ENCODE results near the gene RRAS. TPM values are rescaled to one million over a fixed set of nuclear protein-coding genes. Genes with fewer than 3 reads are reported as not detected.

The RRAS gene
- total RNA-seq, 2 experiments from 2014 or later = 12.2 to 14.4 TPM

- no peak for DNase-seq
- Mint-ChIP-seq H3K27me3 (no peaks in the 10 kb centered on the region), H3K36me3 (peaks cover 36% of the 10 kb centered on the region), H3K27ac (no peak overlapping the region), H3K4me1 (ENCODE audit: low read depth) (peaks cover 14% of the 10 kb centered on the region), H3K9me3 (no peaks in the 10 kb centered on the region), H3K4me3 (no peak overlapping the region)
- POLR2A ChIA-PET = interaction anchor here (2.1 kb wide), 1 partner anchor 28 kb away, joined by 4 read pairs; no protein-coding TSS in a partner anchor
- CTCF ChIA-PET = no interaction called here
- intact Hi-C loops (cut with micrococcal nuclease) = no loop called here
Observed at GRCh38 chr19:49615861-49616260, 24.1 kb downstream of the RRAS start.

DNA sequence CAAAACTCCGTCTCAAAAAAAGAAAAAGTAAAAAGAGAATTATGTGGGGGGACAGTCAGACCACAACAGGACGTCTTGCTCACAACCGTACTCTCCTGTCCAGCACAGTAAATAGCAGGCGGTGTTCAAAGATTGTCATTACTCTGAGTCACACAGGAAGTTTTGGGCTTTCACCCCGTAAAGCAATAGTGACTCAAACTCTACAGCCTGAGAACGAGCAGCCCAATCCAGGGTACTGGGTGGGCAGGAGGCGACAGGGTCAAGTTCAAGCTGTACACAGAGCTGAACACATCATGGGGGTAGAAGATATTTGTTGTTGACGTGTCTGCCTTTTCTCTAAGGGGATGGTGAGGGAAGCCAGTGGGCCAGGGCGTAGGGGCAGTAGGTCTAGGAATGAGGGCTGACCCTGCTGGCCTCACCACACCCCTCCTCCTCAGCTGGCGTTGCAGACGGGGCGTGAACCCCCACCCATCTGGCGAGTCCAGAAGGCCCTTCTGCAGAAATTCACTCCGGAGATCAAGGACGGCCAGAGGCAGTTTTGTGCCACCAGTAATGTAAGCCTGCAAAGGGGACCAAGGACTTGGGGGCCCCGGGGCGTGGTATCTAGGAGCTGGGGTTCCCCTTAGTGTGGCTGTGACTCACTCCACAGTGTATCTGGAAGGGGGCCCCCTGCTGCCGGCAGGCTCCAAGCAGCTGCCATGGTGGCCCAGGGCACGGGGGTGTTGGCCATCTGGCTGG lies 25.7 kb downstream of the RRAS start:
- peak overlapping the region; percentile 83 for H3K27ac Mint-ChIP-seq
- H3K4me1 Mint-ChIP-seq (ENCODE audit: low read depth) = peaks cover 14% of the 10 kb centered on the region
- peak; percentile 55 for DNase-seq
- intact Hi-C loops (cut with micrococcal nuclease) = no loop called here
- ChIA-PET POLR2A (no interaction called here), CTCF (interaction anchor here (0.8 kb wide), 1 partner anchor 26 kb away, joined by 4 read pairs; the partner anchor contains the start of gene RRAS)
- H3K4me3 Mint-ChIP-seq = no peak overlapping the region
- H3K36me3 Mint-ChIP-seq = peaks cover 35% of the 10 kb centered on the region
- no peaks in the 10 kb centered on the region for H3K27me3 Mint-ChIP-seq
- no peaks in the 10 kb centered on the region for H3K9me3 Mint-ChIP-seq

GRCh38 chr19:49613374-49613773 lies 26.6 kb downstream of the RRAS start:
- POLR2A ChIA-PET = no interaction called here
- H3K4me1 Mint-ChIP-seq (ENCODE audit: low read depth) = peaks cover 14% of the 10 kb centered on the region
- H3K36me3 Mint-ChIP-seq = peaks cover 35% of the 10 kb centered on the region
- no peak overlapping the region for H3K4me3 Mint-ChIP-seq
- intact Hi-C loops (cut with micrococcal nuclease) = no loop called here
- H3K27me3 Mint-ChIP-seq = no peaks in the 10 kb centered on the region
- DNase-seq = no peak
- H3K9me3 Mint-ChIP-seq = no peaks in the 10 kb centered on the region
- H3K27ac Mint-ChIP-seq = peak overlapping the region; percentile 83
- CTCF ChIA-PET = no interaction called here

DNA sequence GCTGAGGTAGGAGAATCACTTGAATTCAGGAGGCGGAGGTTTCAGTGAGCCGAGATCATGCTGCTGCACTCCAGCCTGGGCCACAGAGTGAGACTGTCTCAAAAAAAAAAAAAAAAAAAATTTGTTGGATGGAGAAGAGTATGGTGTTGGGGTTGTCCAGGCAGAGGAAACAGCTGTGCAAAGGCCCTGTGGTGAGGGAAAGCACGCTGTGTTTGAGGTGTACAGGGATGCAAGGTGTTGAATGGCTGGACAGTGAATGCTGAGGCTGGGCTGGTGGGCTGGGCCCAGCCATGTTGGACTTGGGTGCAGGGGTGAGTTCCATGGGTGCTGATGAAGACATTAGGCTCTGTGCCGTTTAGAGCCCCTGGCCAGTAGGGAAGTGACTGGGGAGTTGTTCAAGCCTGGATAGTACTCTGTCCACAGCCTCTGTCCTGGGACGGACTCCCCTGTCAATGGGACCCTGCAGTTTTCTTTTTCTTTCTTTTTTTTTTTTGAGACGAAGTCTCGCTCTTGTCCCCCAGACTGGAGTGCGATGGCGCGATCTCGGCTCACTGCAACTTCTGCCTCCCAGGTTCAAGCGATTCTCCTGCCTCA lies 30.3 kb downstream of the RRAS start:
- intact Hi-C loops (cut with micrococcal nuclease) = no loop called here
- POLR2A ChIA-PET = interaction anchor here (0.5 kb wide), 1 partner anchor 76 kb away, joined by 3 read pairs; no protein-coding TSS in a partner anchor
- Mint-ChIP-seq H3K4me1 (ENCODE audit: low read depth) (peaks cover 15% of the 10 kb centered on the region), H3K36me3 (peaks cover 7% of the 10 kb centered on the region), H3K27me3 (no peaks in the 10 kb centered on the region), H3K4me3 (no peak overlapping the region), H3K9me3 (no peaks in the 10 kb centered on the region), H3K27ac (no peak overlapping the region)
- DNase-seq = no peak
- CTCF ChIA-PET = interaction anchor here (0.6 kb wide), 1 partner anchor 63 kb away, joined by 5 read pairs; no protein-coding TSS in a partner anchor

DNA sequence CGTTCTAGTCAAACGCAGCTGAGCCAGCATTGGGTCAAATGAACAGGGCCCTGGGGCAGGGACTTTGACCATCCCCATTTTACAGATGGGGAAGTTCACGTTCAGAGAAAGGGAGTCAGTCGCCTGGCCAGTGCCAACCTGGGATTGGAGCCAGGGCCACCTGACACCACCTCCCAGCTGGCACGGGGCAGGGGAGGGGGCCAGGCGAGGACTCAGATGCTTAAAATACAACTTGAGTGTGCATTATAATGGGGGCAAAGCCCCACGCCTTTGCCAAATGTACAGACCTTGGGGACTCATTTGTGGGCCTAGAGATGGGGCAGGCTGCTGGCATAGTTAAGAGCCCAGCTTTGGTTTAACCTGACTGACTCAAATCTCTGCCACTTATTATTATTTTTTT lies 34.3 kb downstream of the RRAS start:
- DNase-seq = no peak
- intact Hi-C loops (cut with micrococcal nuclease) = no loop called here
- Mint-ChIP-seq H3K27ac (no peak overlapping the region), H3K36me3 (peaks cover 19% of the 10 kb centered on the region), H3K9me3 (no peaks in the 10 kb centered on the region), H3K4me3 (no peak overlapping the region), H3K4me1 (ENCODE audit: low read depth) (peaks cover 4% of the 10 kb centered on the region), H3K27me3 (no peaks in the 10 kb centered on the region)
- POLR2A ChIA-PET = no interaction called here
- CTCF ChIA-PET = interaction anchor here (0.5 kb wide), 1 partner anchor 54 kb away, joined by 3 read pairs; no protein-coding TSS in a partner anchor

DNA sequence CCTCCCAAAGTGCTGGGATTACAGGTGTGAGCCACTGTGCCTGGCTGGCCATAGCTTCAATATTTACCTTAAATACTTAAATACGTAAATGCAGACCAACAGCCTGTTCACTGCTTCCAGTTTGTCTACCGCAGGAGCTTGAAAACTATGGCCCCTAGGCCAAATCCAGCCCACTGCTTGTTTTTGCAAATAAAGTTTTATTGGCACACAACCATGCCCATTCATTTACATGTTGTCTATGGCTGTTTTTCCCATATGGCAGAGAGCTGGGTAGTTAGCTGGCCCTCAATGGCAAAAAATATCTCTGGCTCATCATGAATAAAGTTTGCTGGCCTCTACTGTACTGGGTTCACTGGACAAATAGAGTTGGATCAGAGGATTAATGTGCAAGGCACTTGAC lies 37.1 kb downstream of the RRAS start:
- ChIA-PET CTCF (no interaction called here), POLR2A (no interaction called here)
- Mint-ChIP-seq H3K4me3 (no peak overlapping the region), H3K27me3 (no peaks in the 10 kb centered on the region), H3K4me1 (ENCODE audit: low read depth) (peaks cover 4% of the 10 kb centered on the region), H3K27ac (no peak overlapping the region), H3K36me3 (peaks cover 33% of the 10 kb centered on the region), H3K9me3 (no peaks in the 10 kb centered on the region)
- intact Hi-C loops (cut with micrococcal nuclease) = no loop called here
- DNase-seq = no peak

- Mint-ChIP-seq H3K27me3 (no peaks in the 10 kb centered on the region), H3K4me3 (no peak overlapping the region), H3K4me1 (ENCODE audit: low read depth) (peaks cover 4% of the 10 kb centered on the region), H3K27ac (no peak overlapping the region), H3K9me3 (no peaks in the 10 kb centered on the region), H3K36me3 (peaks cover 33% of the 10 kb centered on the region)
- ChIA-PET CTCF (interaction anchor here (0.6 kb wide), 1 partner anchor 98 kb away, joined by 3 read pairs; no protein-coding TSS in a partner anchor), POLR2A (no interaction called here)
- intact Hi-C loops (cut with micrococcal nuclease) = no loop called here
- no peak for DNase-seq
Observed at GRCh38 chr19:49601482-49602038, 38.4 kb downstream of the RRAS start.

DNA sequence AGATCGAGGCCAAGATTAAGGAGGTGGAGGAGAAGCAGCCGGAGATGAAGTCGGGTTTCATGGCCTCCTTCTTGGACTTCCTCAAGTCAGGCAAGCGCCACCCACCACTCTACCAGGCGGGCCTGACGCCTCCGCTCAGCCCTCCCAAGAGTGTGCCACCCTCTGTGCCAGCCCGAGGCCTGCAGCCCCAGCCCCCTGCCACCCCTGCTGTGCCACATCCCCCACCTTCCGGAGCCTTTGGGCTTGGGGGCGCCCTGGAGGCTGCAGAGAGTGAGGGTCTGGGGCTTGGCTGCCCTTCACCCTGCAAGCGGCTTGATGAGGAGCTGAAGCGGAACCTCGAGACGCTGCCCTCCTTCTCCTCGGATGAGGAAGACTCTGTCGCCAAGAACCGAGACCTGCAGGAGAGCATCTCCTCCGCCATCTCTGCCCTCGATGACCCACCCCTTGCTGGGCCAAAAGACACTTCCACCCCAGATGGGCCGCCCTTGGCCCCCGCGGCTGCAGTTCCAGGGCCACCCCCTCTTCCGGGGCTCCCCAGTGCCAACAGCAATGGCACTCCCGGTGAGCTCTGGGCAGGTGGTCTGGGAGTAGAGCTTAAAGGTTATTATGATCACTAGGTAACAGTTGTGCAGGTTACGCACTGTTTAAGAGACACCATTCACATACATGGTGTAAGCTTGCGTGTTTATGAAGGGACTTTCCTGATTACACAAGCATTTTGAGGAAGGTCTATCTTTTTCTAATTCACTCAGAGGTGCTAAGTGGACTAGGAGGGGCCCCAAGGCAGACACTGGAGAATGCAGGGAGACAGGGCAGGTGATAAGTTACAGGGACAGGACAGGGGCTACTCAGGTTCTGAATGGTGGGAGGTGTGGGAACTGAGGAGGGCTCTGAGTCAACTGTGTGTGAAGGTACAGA lies 40.3 kb downstream of the RRAS start:
- ChIA-PET POLR2A (interaction anchor here (0.6 kb wide), 1 partner anchor 41 kb away, joined by 3 read pairs; the partner anchor contains the start of gene RRAS), CTCF (interaction anchor here (1.1 kb wide), 1 partner anchor 11 kb away, joined by 3 read pairs; no protein-coding TSS in a partner anchor)
- peaks cover 36% of the 10 kb centered on the region for H3K36me3 Mint-ChIP-seq
- intact Hi-C loops (cut with micrococcal nuclease) = no loop called here
- no peaks in the 10 kb centered on the region for H3K9me3 Mint-ChIP-seq
- no peaks in the 10 kb centered on the region for H3K27me3 Mint-ChIP-seq
- H3K4me1 Mint-ChIP-seq (ENCODE audit: low read depth) = peaks cover 3% of the 10 kb centered on the region
- no peak for DNase-seq
- H3K4me3 Mint-ChIP-seq = no peak overlapping the region
- peak overlapping the region; percentile 19 for H3K27ac Mint-ChIP-seq

DNA sequence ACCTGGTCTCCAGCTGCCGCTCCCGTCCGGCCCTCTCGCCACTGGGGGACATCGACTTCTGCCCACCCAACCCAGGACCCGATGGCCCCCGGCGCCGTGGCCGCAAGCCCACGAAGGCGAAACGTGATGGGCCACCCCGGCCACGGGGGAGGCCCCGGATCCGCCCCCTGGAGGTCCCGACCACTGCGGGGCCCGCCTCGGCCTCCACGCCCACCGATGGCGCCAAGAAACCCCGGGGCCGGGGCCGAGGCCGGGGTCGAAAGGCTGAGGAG lies 42.3 kb downstream of the RRAS start:
- no peak for DNase-seq
- ChIA-PET CTCF (no interaction called here), POLR2A (no interaction called here)
- no peak overlapping the region for H3K27ac Mint-ChIP-seq
- peaks cover 16% of the 10 kb centered on the region for H3K4me1 Mint-ChIP-seq (ENCODE audit: low read depth)
- H3K9me3 Mint-ChIP-seq = no peaks in the 10 kb centered on the region
- H3K36me3 Mint-ChIP-seq = peaks cover 40% of the 10 kb centered on the region
- H3K27me3 Mint-ChIP-seq = no peaks in the 10 kb centered on the region
- intact Hi-C loops (cut with micrococcal nuclease) = no loop called here
- no peak overlapping the region for H3K4me3 Mint-ChIP-seq

DNA sequence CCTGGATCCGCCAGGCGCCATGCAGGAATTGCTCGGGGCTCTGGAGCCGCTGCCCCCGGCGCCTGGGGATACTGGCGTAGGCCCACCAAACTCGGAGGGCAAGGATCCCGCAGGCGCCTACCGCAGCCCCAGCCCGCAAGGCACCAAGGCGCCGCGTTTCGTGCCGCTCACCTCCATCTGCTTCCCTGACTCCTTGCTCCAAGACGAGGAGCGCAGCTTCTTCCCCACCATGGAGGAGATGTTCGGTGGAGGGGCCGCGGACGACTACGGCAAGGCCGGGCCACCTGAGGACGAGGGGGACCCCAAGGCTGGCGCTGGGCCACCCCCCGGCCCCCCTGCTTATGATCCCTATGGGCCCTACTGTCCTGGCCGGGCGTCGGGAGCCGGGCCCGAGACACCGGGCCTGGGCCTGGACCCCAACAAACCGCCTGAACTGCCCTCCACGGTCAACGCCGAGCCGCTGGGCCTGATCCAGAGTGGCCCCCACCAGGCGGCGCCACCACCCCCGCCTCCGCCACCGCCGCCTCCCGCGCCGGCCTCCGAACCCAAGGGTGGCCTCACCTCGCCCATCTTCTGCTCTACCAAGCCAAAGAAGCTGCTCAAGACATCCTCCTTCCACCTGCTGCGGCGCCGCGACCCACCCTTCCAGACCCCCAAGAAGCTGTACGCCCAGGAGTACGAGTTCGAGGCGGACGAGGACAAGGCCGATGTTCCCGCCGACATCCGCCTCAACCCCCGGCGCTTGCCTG lies 42.8 kb downstream of the RRAS start:
- CTCF ChIA-PET = no interaction called here
- H3K36me3 Mint-ChIP-seq = peaks cover 39% of the 10 kb centered on the region

GRCh38 chr19:49596407-49596806 lies 43.5 kb downstream of the RRAS start:
- CTCF ChIA-PET = no interaction called here

More for the DNA sequence above, 42.8 kb downstream of the RRAS start:
- H3K4me3 Mint-ChIP-seq = no peak overlapping the region
- POLR2A ChIA-PET = no interaction called here
- peaks cover 19% of the 10 kb centered on the region for H3K4me1 Mint-ChIP-seq (ENCODE audit: low read depth)
- H3K27ac Mint-ChIP-seq = no peak overlapping the region
- no peaks in the 10 kb centered on the region for H3K27me3 Mint-ChIP-seq
- H3K9me3 Mint-ChIP-seq = no peaks in the 10 kb centered on the region
- intact Hi-C loops (cut with micrococcal nuclease) = no loop called here
- no peak for DNase-seq

More at GRCh38 chr19:49596407-49596806, 43.5 kb downstream of the RRAS start:
- peaks cover 34% of the 10 kb centered on the region for H3K36me3 Mint-ChIP-seq
- H3K4me3 Mint-ChIP-seq = no peak overlapping the region
- H3K27me3 Mint-ChIP-seq = no peaks in the 10 kb centered on the region
- POLR2A ChIA-PET = interaction anchor here (1.3 kb wide), 1 partner anchor 16 kb away, joined by 4 read pairs; the partner anchor contains the start of genes NOSIP and PRRG2
- no peaks in the 10 kb centered on the region for H3K9me3 Mint-ChIP-seq
- H3K4me1 Mint-ChIP-seq (ENCODE audit: low read depth) = peaks cover 19% of the 10 kb centered on the region
- intact Hi-C loops (cut with micrococcal nuclease) = no loop called here
- no peak for DNase-seq
- no peak overlapping the region for H3K27ac Mint-ChIP-seq

Data from activated CD4-positive, alpha-beta memory T cell treated with anti-CD3 and anti-CD28 coated beads for 36 hours (primary cell).